ENCODE data around the gene RUVBL1.

- TF ChIP-seq CTCF (IDR thresholded peaks at IDR 0.05) (no peak), POLR2A (IDR thresholded peaks at IDR 0.05) (no peak)
Measured at GRCh38 chr3:128040041-128040440, 83.6 kb downstream of the RUVBL1 start.
